ENCODE measurements around the gene KIF5B.

KIF5B gene

GRCh38 chr10:31978156-31978483 lies 78.1 kb downstream of the KIF5B start:
- Histone ChIP-seq H3K9me3 (replicated peaks; ENCODE audit: insufficient read depth, low read length) (no peaks in the 10 kb centered on the region), H3K27ac (ENCODE audit: low read length) (no peak overlapping the region), H3K4me1 (ENCODE audit: low read length) (no peaks in the 10 kb centered on the region), H3K9ac (ENCODE audit: low read length) (no peak overlapping the region), H3K79me2 (ENCODE audit: low read length) (no peaks in the 10 kb centered on the region), H3K4me2 (ENCODE audit: low read depth, low read length) (no peak overlapping the region), H4K20me1 (ENCODE audit: insufficient read depth, low read length) (no peaks in the 10 kb centered on the region), H2AFZ (ENCODE audit: low read length) (no peak overlapping the region), H3K27me3 (replicated peaks; ENCODE audit: insufficient read depth, low read length) (no peaks in the 10 kb centered on the region), H3K9me2 (replicated peaks; ENCODE audit: insufficient read depth, low read length) (no peaks in the 10 kb centered on the region), H3K36me3 (replicated peaks; ENCODE audit: insufficient read depth, low read length) (no peaks in the 10 kb centered on the region), H3F3A (ENCODE audit: insufficient read depth, low read length) (no peaks in the 10 kb centered on the region), H3K4me3 (ENCODE audit: low read length) (no peak overlapping the region)
- TF ChIP-seq EZH2 (optimal IDR thresholded peaks at IDR 0.05; ENCODE audit: low read depth, low read length), result no peak
- no peak for TF ChIP-seq EZH2phosphoT487 (IDR thresholded peaks at IDR 0.05; ENCODE audit: low read length)
- TF ChIP-seq CTCF (IDR thresholded peaks at IDR 0.05; ENCODE audit: low read length), result no peak
- DNase-seq, result no peak

- Histone ChIP-seq H3K4me2 (ENCODE audit: low read depth, low read length) (no peak overlapping the region), H3K4me3 (ENCODE audit: low read length) (no peak overlapping the region)
Measured at GRCh38 chr10:31977440-31978155, 78.6 kb downstream of the KIF5B start.

GRCh38 chr10:31975157-31975765 lies 81.0 kb downstream of the KIF5B start:
- TF ChIP-seq EZH2 (optimal IDR thresholded peaks at IDR 0.05; ENCODE audit: low read depth, low read length), result no peak
- TF ChIP-seq CTCF (IDR thresholded peaks at IDR 0.05; ENCODE audit: low read length), result no peak
- no peak for TF ChIP-seq EZH2phosphoT487 (IDR thresholded peaks at IDR 0.05; ENCODE audit: low read length)
- no peak overlapping the region for H2AFZ ChIP-seq (ENCODE audit: low read length)
- no peaks in the 10 kb centered on the region for H3F3A ChIP-seq (ENCODE audit: insufficient read depth, low read length)
- H3K36me3 ChIP-seq (replicated peaks; ENCODE audit: insufficient read depth, low read length), result no peaks in the 10 kb centered on the region
- no peak overlapping the region for H3K9ac ChIP-seq (ENCODE audit: low read length)
- no peaks in the 10 kb centered on the region for H3K27me3 ChIP-seq (replicated peaks; ENCODE audit: insufficient read depth, low read length)
- H3K4me1 ChIP-seq (ENCODE audit: low read length), result no peaks in the 10 kb centered on the region
- H3K79me2 ChIP-seq (ENCODE audit: low read length), result no peaks in the 10 kb centered on the region
- H3K9me2 ChIP-seq (replicated peaks; ENCODE audit: insufficient read depth, low read length), result no peaks in the 10 kb centered on the region
- no peak overlapping the region for H3K4me2 ChIP-seq (ENCODE audit: low read depth, low read length)
- H3K27ac ChIP-seq (ENCODE audit: low read length), result no peak overlapping the region
- no peak overlapping the region for H3K4me3 ChIP-seq (ENCODE audit: low read length)
- no peaks in the 10 kb centered on the region for H4K20me1 ChIP-seq (ENCODE audit: insufficient read depth, low read length)
- no peak for DNase-seq
- H3K9me3 ChIP-seq (replicated peaks; ENCODE audit: insufficient read depth, low read length), result no peaks in the 10 kb centered on the region

More at GRCh38 chr10:31977440-31978155, 78.6 kb downstream of the KIF5B start:
- no peaks in the 10 kb centered on the region for H3K9me3 ChIP-seq (replicated peaks; ENCODE audit: insufficient read depth, low read length)
- TF ChIP-seq EZH2 (optimal IDR thresholded peaks at IDR 0.05; ENCODE audit: low read depth, low read length) (no peak), CTCF (IDR thresholded peaks at IDR 0.05; ENCODE audit: low read length) (no peak), EZH2phosphoT487 (IDR thresholded peaks at IDR 0.05; ENCODE audit: low read length) (no peak)
- H3K4me1 ChIP-seq (ENCODE audit: low read length), result no peaks in the 10 kb centered on the region
- H3F3A ChIP-seq (ENCODE audit: insufficient read depth, low read length), result no peaks in the 10 kb centered on the region
- H4K20me1 ChIP-seq (ENCODE audit: insufficient read depth, low read length), result no peaks in the 10 kb centered on the region
- no peaks in the 10 kb centered on the region for H3K27me3 ChIP-seq (replicated peaks; ENCODE audit: insufficient read depth, low read length)
- H3K9ac ChIP-seq (ENCODE audit: low read length), result no peak overlapping the region
- H3K36me3 ChIP-seq (replicated peaks; ENCODE audit: insufficient read depth, low read length), result no peaks in the 10 kb centered on the region
- no peak overlapping the region for H3K27ac ChIP-seq (ENCODE audit: low read length)
- H3K9me2 ChIP-seq (replicated peaks; ENCODE audit: insufficient read depth, low read length), result no peaks in the 10 kb centered on the region
- no peak for DNase-seq
- no peaks in the 10 kb centered on the region for H3K79me2 ChIP-seq (ENCODE audit: low read length)
- no peak overlapping the region for H2AFZ ChIP-seq (ENCODE audit: low read length)
